Stimulated activated CD4-positive, alpha-beta T cell treated with anti-CD3 and anti-CD28 coated beads, Interleukin-15, amount 100 ng/mL, for 1 hour (primary cell): Measurements from ENCODE around the gene NARS2.

Experiments
- DNase-seq, 2 donors: peaks; one replicate each; pipeline ENCODE4 v3.0.0-alpha.2; 2020; ENCODE audit warnings: low read depth in 1 of 2, low spot score in 1 of 2

The NARS2 gene

GRCh38 chr11:78446210-78446609, 128.5 kb downstream of the NARS2 start:
- DNase-seq = no peak

DNA sequence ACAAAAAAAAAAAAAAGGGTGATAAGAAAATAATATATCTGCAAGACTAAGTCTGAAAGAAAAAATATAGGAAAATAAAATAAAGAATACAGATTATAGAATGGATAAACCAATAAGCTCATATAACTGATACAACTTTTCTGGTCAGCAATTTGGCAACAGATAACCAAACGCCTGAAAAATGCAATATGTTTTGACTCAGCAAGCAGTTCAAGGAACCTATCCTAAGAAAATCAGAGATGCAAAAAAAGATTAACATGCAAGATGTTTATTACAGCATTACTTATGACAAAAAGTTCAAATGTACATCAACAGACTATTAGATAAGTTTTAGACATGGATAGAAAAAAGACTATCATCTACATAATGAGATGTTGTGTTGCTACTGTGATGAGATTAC, 129.9 kb downstream of the NARS2 start:
- no peak for DNase-seq

GRCh38 chr11:78441956-78442355, 132.7 kb downstream of the NARS2 start:
- DNase-seq = no peak

GRCh38 chr11:78438298-78438975, 136.2 kb downstream of the NARS2 start:
- no peak for DNase-seq

- DNase-seq = no peak
These were observed 141.7 kb downstream of the NARS2 start for GRCh38 chr11:78432956-78433355.

DNA sequence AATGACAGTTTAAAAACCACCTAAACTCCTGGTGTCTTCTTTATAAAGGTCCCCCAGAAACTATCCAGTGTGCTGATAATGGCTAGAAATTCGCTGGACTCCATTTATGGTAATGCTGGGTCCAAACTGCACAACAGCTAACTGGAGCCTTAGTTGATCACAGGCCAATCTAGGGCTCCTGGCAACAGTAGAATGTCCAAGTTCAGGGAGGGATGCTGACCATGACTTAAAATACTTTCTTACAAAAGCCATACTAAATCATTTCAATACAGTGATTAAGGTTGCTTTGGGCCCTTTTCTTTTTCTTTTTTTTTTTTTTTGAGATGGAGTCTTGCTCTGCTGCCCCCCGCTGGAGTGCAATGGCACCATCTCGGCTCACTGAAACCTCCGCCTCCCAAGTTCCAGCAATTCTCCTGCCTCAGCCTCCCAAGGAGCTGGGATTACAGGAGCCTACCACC, 142.6 kb downstream of the NARS2 start:
- no peak for DNase-seq

GRCh38 chr11:78429660-78430059, 145.0 kb downstream of the NARS2 start:
- DNase-seq = no peak

DNA sequence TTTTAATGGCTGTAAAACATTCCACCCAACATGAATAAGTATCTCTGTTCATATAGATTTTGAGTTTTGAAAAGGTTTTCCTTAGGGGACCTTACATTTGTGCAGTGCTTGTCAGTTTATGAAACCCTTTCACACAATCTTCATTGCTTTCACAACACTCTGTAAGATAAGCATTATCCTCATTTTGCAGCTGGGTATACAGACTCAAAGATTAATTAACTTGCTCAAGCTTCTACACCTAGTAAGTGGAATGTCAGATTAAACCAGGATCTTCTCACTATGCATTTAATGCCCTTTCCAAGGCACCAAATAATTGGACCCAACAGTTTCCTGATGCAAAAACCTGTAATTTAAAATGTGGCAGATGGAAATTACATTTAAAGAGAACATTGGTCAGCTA, 145.5 kb downstream of the NARS2 start:
- DNase-seq = no peak

DNA sequence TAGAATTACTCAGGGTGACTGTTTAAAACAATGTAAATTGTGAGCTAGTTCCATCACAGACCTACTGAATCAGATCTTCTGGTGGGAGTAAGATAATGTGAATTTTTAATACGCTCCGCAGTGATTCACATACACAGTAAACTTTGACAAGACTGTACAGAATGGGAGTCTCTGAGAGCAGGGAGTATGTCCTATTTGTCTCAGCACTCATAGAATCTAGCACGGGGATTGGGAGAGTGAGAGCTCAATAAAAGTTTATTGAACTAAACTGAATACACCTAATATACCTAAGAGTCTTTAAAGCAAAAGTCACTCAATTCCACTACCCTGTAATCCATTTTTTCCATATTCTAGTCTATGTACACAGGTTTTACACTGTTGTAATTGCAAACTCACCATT, 145.9 kb downstream of the NARS2 start:
- no peak for DNase-seq

GRCh38 chr11:78428266-78428636, 146.4 kb downstream of the NARS2 start:
- no peak for DNase-seq

- DNase-seq = no peak
These were observed 146.9 kb downstream of the NARS2 start for GRCh38 chr11:78427615-78428265.

- DNase-seq = no peak
These were observed 147.8 kb downstream of the NARS2 start for GRCh38 chr11:78426845-78427244.

DNA sequence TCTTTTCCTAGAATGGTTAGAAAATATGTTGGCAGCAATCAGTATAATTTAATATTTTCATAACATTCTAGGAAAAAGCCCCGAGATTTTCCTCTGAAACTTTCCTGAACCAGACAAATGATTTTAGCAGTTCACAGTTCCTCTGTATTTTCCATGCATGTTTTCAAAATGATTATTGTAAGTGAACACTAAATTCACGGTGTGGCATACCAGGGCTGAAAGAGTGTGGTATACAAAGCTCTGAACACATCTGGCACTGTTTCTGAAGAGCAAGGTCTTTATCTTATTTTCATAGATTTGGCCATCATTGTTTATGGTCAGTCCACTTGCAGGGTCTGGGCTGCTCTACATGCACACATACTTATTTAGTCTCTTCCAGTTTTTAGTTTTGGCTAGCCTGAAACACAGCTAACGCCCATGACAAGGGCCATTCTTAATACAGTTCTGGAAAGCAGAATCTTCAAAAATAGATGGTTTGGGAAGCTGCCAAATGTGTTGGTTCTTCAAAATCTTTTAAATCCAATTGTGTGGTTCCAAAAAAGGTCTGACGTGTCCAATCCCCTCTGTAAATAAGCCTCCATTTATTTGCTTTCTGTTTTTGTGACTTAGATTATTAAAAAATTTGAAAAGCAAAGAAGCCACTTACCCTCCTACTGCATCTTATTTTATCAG, 149.1 kb downstream of the NARS2 start:
- no peak for DNase-seq

GRCh38 chr11:78424334-78425270, 150.1 kb downstream of the NARS2 start:
- no peak for DNase-seq

DNA sequence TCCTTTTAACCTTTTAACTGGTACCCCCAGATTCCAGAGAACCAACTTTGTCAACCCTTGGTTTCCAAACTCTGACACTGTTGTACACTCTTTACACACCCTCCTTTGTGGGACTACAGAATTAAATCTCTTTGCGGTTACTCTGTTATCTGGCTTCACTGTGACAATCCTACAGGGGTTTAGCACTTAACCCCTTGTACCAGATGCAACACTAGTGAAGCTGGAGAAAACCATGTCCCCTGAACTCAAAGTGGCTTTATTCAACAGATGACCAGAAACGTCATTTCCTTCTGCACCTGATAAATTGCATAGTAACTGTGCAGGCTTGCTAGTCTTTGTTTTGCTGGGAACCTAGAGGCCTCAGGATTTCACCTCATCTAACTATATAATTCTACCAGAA, 151.4 kb downstream of the NARS2 start:
- DNase-seq = no peak

- DNase-seq = peak in 1 of 2 donors; percentile 31
These were observed 153.9 kb downstream of the NARS2 start for GRCh38 chr11:78420796-78421209.

DNA sequence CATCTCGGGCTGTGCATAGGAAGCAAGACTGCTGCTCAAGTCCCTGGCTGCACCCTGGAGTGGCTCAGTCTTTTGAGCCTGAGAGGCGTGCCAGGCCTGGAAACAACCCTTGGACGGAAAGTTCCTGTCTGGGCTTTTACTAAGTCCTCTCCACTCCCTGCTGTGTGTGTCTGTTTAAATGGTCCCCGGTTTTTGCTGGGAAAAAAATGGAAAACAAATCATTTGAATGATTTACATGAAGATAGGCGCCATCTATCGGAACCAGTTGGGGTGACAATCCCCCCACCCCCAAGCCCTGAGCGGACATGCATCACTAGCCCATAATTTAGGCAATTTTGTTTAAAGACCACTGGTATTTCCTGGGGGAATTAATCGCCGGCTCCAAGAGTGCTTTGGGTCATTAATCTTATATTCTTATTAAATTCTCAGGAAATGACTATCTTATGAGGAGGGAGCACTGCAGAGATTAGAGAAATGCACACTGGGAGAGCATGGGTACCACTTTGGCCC, 154.4 kb downstream of the NARS2 start:
- DNase-seq = peak in 1 of 2 donors; percentile 23

DNA sequence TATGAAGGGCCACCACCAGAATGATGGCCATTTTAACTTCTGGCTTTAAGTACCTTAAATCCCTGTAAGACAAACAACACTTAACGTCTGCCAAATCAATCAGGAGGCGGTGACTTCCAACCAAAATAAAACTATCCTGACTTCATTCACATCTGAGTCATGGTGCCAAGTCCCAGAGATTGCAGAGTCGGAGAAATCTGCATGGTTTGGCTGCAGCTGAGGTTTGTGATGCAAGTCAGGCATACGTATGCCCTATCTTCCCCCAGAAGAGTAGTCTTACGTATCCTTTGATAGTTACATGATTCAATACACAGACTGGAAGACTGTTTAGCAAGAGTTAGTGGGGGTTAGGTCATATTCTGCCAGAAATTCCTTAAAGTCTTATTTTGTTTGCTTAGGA, 155.3 kb downstream of the NARS2 start:
- no peak for DNase-seq

- DNase-seq = no peak
These were observed 156.0 kb downstream of the NARS2 start for GRCh38 chr11:78418584-78419211.

DNA sequence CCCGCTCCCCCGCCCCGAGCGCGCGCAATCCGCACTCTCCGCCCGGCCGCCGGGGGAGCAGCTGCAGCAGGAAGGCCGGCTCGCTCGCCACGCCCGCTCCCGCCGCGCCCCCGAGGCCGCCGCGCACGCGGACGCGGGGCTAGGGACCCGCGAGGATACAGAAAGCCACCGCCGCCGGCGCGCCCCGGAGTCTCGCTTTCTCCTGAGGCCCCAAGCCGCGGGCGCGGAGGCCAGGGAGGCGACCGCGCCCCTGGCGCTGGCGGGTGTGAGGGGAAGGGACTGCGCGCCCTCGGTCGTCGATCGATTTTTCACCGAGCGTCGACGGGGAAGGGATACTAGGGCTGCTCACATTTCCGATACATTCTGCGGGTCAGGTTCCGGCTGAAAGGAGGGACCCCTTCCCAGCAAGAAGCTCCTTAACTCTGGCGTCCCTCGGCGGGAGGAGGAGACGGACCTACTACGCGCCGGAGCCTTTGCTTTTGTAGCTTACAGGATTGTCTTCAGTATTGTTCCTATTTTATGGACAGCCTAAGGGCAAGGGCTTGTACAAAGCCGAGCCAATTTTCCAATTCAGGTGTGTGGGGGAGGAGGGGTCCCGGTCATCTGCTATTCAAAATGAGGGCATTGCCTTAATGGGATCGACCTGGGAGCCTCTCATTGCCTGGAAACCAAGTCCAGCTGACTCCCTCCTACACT, 156.6 kb downstream of the NARS2 start:
- peak; percentile 58 to 59 for DNase-seq
